ENCODE results near the gene NRSN2.

NRSN2 gene

GRCh38 chr20:404088-404487 is 57.2 kb downstream of the NRSN2 start:
- no peak for TF ChIP-seq CTCF (IDR thresholded peaks at IDR 0.05; ENCODE audit: low read depth, low read length, missing control alignments)
- no peak for DNase-seq (ENCODE audit: low read depth)
- no peak overlapping the region for H3K4me3 ChIP-seq (ENCODE audit: low read depth, low read length)
- in situ Hi-C loops (cut with HindIII; ENCODE audit: low sequenced_read_pairs), result no loop called here
